Measurements from ENCODE around the gene NOTCH3. TPM values are rescaled to one million over a fixed set of nuclear protein-coding genes. Genes with fewer than 3 reads are reported as not detected.

The NOTCH3 gene
- polyA plus RNA-seq, 3 donors, result 6.7 to 42.7 (median 35.4) TPM

- 96 to 100% (median 97%) methylated on average over 2 of the region's 2 CpGs for WGBS, 3 donors
- no peak overlapping the region for H3K27ac ChIP-seq (ENCODE audit: low read depth, low read length)
These were observed 82.5 kb downstream of the NOTCH3 start for GRCh38 chr19:15118248-15118647.

GRCh38 chr19:15116856-15117255 is 83.9 kb downstream of the NOTCH3 start:
- no peak overlapping the region for H3K27ac ChIP-seq (ENCODE audit: low read depth, low read length)
- 83 to 85% (median 84%) methylated on average over 12 of the region's 12 CpGs for WGBS, 3 donors

GRCh38 chr19:15115762-15116615 is 84.8 kb downstream of the NOTCH3 start:
- no peak overlapping the region for H3K27ac ChIP-seq (ENCODE audit: low read depth, low read length)
- 66 to 85% (median 73%) methylated on average over 23 of the region's 23 CpGs for WGBS, 3 donors

GRCh38 chr19:15115080-15115479 is 85.7 kb downstream of the NOTCH3 start:
- WGBS, 3 donors, result 44 to 78% (median 55%) methylated on average over 13 of the region's 13 CpGs
- H3K27ac ChIP-seq (ENCODE audit: low read depth, low read length), result no peak overlapping the region

- WGBS, 3 donors, result 69 to 82% (median 76%) methylated on average over 7 of the region's 7 CpGs
- no peak overlapping the region for H3K27ac ChIP-seq (ENCODE audit: low read depth, low read length)
These were observed 86.6 kb downstream of the NOTCH3 start for GRCh38 chr19:15114153-15114540.

GRCh38 chr19:15113245-15114152 is 87.3 kb downstream of the NOTCH3 start:
- WGBS, 3 donors, result 90 to 92% (median 92%) methylated on average over 58 of the region's 58 CpGs
- H3K27ac ChIP-seq (ENCODE audit: low read depth, low read length), result no peak overlapping the region

GRCh38 chr19:15112385-15112784 is 88.4 kb downstream of the NOTCH3 start:
- H3K27ac ChIP-seq (ENCODE audit: low read depth, low read length), result no peak overlapping the region
- WGBS, 3 donors, result 88 to 95% (median 94%) methylated on average over 11 of the region's 11 CpGs

GRCh38 chr19:15111758-15112157 is 89.0 kb downstream of the NOTCH3 start:
- WGBS, 3 donors, result 92 to 96% (median 93%) methylated on average over 1 of the region's 1 CpG
- H3K27ac ChIP-seq (ENCODE audit: low read depth, low read length), result no peak overlapping the region

- no peak overlapping the region for H3K27ac ChIP-seq (ENCODE audit: low read depth, low read length)
These were observed 90.4 kb downstream of the NOTCH3 start for GRCh38 chr19:15110418-15110815.

GRCh38 chr19:15109768-15110417 is 90.9 kb downstream of the NOTCH3 start:
- WGBS, 3 donors, result 92 to 93% (median 93%) methylated on average over 43 to 49 of the region's 49 CpGs
- H3K27ac ChIP-seq (ENCODE audit: low read depth, low read length), result no peak overlapping the region

More at GRCh38 chr19:15110418-15110815, 90.4 kb downstream of the NOTCH3 start:
- 93 to 94% (median 93%) methylated on average over 17 of the region's 17 CpGs for WGBS, 3 donors

Other genes with a start within 250 kb of the NOTCH3 start
- not detected for gene SLC1A6, start 221.1 kb downstream of the NOTCH3 start, polyA plus RNA-seq
- not detected for gene CASP14, start 151.5 kb downstream of the NOTCH3 start, polyA plus RNA-seq
- under 1 TPM in 1 of 3 donors, not detected in 2; under 0.01 TPM for gene OR1I1, start 118.8 kb downstream of the NOTCH3 start, polyA plus RNA-seq
- gene SYDE1, start 93.6 kb downstream of the NOTCH3 start, polyA plus RNA-seq, result 10 to 100 TPM in 2 of 3 donors, 1 to 10 TPM in 1; 3.6 to 17.7 (median 16.2) TPM
- gene EPHX3, start 31.5 kb upstream of the NOTCH3 start, polyA plus RNA-seq, result under 1 TPM in 2 of 3 donors, not detected in 1; 0.25 to 0.28 TPM
- gene BRD4, start 131.5 kb upstream of the NOTCH3 start, polyA plus RNA-seq, result 10 to 100 TPM; 12.5 to 35.8 (median 23.1) TPM
- gene AKAP8, start 178.8 kb upstream of the NOTCH3 start, polyA plus RNA-seq, result 10 to 100 TPM in 2 of 3 donors, 1 to 10 TPM in 1; 8.7 to 19.3 (median 13.3) TPM
- 10 to 100 TPM; 40.5 to 79.6 (median 49.9) TPM for gene AKAP8L, start 218.0 kb upstream of the NOTCH3 start, polyA plus RNA-seq
- gene WIZ, start 249.0 kb upstream of the NOTCH3 start, polyA plus RNA-seq, result 10 to 100 TPM; 15.3 to 37.3 (median 22.3) TPM